ENCODE measurements around the gene RABGAP1L.

DNA sequence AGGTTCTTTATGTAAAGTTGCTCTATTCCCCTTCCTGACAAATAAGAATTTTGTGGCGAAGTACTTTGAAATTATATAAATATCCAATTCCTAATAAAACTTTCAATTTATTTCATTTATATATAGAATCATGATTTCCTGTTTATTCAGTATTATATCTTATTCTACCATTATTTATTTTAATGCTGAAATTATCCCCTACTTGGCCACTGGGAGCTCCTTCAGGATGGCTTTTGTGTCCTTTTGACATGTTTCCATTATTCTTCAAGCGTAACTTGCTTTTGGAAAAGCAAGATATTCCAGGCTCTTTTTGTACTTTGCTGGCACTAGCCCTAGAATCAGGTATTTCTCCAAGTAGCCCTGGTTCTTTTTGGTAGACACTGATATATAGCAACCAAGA is 773.3 kb downstream of the RABGAP1L start:
- TF ChIP-seq FEZF1 (tag by site-specific recombination; IDR thresholded peaks at IDR 0.05) = no peak
- no peak for TF ChIP-seq ZFP3 (tag by site-specific recombination; IDR thresholded peaks at IDR 0.05; ENCODE audit: low read depth)
- TF ChIP-seq, protein P1, sequence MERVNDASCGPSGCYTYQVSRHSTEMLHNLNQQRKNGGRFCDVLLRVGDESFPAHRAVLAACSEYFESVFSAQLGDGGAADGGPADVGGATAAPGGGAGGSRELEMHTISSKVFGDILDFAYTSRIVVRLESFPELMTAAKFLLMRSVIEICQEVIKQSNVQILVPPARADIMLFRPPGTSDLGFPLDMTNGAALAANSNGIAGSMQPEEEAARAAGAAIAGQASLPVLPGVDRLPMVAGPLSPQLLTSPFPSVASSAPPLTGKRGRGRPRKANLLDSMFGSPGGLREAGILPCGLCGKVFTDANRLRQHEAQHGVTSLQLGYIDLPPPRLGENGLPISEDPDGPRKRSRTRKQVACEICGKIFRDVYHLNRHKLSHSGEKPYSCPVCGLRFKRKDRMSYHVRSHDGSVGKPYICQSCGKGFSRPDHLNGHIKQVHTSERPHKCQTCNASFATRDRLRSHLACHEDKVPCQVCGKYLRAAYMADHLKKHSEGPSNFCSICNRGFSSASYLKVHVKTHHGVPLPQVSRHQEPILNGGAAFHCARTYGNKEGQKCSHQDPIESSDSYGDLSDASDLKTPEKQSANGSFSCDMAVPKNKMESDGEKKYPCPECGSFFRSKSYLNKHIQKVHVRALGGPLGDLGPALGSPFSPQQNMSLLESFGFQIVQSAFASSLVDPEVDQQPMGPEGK (tag by site-specific recombination; IDR thresholded peaks at IDR 0.05) = no peak
- TF ChIP-seq HOXD13 (CRISPR knock-in tag; IDR thresholded peaks at IDR 0.05; ENCODE audit: borderline replicate concordance) = no peak
- no peak for TF ChIP-seq ZBTB1 (tag by site-specific recombination; IDR thresholded peaks at IDR 0.05)
- TF ChIP-seq, protein P2, sequence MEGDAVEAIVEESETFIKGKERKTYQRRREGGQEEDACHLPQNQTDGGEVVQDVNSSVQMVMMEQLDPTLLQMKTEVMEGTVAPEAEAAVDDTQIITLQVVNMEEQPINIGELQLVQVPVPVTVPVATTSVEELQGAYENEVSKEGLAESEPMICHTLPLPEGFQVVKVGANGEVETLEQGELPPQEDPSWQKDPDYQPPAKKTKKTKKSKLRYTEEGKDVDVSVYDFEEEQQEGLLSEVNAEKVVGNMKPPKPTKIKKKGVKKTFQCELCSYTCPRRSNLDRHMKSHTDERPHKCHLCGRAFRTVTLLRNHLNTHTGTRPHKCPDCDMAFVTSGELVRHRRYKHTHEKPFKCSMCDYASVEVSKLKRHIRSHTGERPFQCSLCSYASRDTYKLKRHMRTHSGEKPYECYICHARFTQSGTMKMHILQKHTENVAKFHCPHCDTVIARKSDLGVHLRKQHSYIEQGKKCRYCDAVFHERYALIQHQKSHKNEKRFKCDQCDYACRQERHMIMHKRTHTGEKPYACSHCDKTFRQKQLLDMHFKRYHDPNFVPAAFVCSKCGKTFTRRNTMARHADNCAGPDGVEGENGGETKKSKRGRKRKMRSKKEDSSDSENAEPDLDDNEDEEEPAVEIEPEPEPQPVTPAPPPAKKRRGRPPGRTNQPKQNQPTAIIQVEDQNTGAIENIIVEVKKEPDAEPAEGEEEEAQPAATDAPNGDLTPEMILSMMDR (tag by site-specific recombination; IDR thresholded peaks at IDR 0.05) = no peak
- TF ChIP-seq ZNF416 (tag by site-specific recombination; IDR thresholded peaks at IDR 0.05) = no peak
- no peak for TF ChIP-seq ZNF792 (tag by site-specific recombination; IDR thresholded peaks at IDR 0.05)
- TF ChIP-seq, protein P3, sequence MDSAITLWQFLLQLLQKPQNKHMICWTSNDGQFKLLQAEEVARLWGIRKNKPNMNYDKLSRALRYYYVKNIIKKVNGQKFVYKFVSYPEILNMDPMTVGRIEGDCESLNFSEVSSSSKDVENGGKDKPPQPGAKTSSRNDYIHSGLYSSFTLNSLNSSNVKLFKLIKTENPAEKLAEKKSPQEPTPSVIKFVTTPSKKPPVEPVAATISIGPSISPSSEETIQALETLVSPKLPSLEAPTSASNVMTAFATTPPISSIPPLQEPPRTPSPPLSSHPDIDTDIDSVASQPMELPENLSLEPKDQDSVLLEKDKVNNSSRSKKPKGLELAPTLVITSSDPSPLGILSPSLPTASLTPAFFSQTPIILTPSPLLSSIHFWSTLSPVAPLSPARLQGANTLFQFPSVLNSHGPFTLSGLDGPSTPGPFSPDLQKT (IDR thresholded peaks at IDR 0.05; ENCODE audit: borderline replicate concordance, low read depth, low read length) = no peak

Data from HEK293 (cell line).